GM15510 (cell line): Measurements from ENCODE around the gene PDGFD.

Experiments
- POLR2A ChIP-seq: IDR thresholded peaks from 3 replicates; pipeline ENCODE4 v1.6.1; 2011; ENCODE audit warnings: borderline replicate concordance; ENCODE audit not compliant: insufficient read length; ENCODE audit errors: extremely low read depth

The PDGFD gene

DNA sequence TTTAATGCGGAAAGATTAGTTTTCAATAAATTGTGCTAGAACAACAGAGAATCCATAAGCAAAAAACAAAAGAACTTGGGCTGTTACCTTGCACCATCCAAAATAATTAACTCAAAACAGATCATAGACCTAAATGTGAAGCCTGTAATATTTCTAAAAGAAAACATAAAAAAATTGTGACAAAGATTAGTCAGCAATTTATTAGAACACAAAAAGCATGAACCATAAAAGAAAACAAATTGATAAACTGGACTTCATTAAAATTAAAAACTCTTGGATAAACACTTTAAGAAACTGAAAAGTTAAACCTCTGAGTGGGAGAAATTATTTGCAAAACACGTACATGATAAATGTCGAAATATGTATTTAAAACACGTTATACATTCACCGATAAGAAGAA is 106.0 kb downstream of the PDGFD start:
- TF ChIP-seq POLR2A: no peak

DNA sequence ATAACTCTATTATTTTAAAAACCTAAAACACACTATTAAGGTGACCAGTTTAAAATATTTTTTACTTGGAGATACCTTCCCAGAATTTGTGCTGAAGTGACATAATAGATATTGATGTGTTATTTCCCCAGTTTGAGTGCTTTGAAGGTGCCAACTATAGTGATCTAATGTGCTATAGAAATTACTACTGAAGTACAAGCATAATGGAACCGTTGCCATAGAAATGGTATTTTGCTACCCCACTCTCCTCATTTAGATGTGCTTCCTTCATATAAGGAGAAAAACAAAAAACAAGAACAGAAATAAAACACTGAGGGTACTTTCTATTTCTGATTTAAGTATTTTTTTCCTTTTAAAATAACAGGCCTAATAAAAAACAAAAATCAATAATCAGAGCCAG is 108.4 kb downstream of the PDGFD start:
- TF ChIP-seq POLR2A: no peak

DNA sequence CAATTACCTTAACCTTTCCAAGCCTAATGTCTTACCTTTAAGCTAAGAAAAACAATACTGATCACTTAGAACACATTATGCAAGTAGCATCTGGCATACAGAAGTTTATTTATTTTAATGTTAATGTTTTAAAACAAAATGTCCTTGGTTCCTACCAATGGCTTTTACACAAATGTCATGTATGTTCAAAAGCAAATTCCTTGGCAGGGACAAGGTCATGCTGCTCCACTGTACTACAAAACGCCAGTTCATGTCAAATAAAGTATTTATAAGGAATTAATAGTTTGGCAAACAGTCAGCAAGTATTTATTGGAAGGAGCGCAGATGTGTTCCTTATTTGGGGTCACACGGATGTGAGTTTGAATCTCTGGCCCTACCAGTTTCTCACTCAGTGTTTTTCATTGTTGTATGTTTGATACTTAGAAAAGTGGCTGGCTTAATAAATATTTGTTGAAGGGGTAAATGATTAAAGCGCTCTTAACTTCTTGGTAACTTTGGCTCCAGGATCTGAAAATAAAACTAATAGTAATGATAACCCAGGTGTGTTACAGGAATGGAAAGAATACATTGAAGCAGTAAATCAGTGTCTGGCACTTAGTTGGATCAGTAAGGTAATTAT is 108.9 kb downstream of the PDGFD start:
- TF ChIP-seq POLR2A: no peak

- no peak for TF ChIP-seq POLR2A
Measured at GRCh38 chr11:104053743-104054478, 110.0 kb downstream of the PDGFD start.

- TF ChIP-seq POLR2A: no peak
Measured at GRCh38 chr11:104051778-104052177, 112.2 kb downstream of the PDGFD start.

DNA sequence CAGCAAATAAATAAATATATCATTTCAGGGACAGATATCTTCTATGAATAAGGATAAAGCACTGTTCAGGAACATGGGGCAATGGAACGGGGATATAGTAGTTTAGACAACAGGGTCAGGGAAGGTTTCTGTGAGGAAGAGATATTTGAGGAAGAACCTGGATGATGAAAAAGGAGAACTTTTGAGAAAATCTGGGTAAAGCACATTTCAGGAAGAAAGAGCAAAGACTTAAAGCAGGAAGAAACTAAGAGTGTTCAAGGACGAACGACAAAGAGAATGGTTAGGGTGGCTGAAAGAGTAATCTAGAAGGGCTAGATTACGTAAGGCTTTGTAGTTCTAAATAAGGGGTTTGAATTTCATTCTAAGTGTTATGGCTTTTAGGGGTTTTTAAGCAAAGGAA is 114.8 kb downstream of the PDGFD start:
- TF ChIP-seq POLR2A: no peak

DNA sequence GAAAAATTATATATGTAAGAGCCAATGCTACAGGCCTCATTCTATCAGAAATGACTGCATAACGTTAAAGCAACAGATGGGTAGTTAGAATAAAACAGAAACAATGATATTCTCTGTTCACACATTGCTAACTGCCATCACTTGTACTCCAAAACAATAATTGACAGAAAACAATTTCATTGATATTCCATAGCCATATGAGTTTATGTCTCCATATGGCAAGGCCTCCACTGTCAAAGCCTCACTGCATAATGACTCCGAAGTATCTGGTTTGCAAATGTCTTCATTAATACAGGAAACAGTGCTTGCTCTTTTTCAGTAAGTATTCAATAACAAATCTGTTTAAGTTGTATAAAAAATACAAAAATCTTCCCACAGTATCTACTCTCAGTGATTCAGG is 117.6 kb downstream of the PDGFD start:
- TF ChIP-seq POLR2A: no peak

DNA sequence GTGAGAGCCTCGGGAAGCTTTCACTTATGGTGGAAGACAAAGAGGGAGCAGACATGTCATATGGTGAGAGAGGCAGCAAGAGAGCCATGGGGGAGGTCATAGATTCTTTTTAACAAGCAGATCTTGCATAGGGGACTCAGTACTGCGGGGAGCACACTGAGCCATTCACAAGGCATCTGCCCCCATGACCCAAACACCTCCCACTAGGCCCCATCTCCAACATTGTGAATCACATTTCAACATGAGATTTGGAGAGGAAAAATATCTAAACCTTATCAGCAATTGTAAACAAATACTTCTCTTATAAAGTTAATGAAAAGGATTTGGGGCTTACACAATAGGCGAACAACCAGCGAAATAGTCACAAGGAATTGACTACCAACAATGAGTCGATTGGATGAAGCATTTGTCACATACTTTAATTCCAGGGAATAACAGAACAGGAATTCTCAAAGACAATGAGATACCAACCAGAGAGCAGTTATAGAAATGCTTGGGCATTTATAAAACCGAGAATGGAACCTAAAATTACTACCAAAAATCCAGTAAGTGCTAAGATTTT is 120.2 kb downstream of the PDGFD start:
- no peak for TF ChIP-seq POLR2A

DNA sequence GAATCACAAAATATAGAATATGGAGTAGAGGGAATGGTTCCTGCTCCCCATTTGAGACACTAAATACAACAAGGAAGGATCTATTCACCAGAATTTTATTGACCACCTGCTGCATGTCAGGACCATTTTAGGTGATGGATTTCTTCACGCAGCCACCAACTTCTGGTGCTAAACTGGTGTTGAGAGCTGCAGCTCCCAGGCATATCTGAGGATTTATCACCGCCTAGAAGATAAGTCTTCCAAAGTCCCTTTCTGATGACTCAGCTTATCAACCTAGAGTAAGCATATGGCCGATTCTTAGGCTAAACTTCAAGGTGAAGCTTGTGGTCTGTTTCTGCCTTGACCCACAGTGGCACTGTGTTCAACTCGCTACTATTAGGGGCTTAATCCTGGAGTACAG is 120.8 kb downstream of the PDGFD start:
- no peak for TF ChIP-seq POLR2A

DNA sequence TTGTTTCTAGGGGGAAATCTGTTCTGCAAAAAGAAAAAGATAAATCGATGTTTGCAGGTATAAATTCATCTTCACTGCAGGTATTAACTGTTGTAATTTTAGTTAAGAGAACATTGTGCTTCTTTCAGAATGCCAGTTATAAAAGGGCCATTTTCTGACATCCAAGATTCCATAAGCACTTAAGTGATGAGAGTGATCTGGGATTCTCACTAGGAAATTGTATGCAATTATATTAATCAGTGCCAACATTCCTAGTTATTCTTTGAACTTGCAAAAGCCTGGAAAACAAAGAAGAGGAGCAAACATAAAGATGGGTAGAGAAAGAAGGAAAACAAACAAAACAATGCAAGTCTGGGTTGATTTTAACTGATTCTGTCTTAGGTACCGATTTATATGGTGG is 122.2 kb downstream of the PDGFD start:
- TF ChIP-seq POLR2A: no peak

DNA sequence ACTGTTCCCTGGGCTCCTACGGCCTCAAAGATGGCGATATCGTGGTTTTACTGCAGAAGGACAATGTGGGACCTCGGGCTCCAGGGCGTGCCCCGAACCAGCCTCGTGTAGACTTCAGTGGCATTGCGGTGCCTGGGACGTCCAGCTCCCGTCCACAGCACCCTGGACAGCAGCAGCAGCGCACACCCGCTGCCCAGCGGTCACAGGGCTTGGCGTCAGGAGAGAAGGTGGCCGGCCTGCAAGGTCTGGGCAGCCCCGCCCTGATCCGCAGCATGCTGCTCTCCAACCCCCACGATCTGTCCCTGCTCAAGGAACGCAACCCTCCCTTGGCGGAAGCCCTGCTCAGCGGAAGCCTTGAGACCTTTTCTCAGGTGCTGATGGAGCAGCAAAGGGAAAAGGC is 127.0 kb downstream of the PDGFD start:
- TF ChIP-seq POLR2A: no peak

GRCh38 chr11:104036588-104036987 is 127.4 kb downstream of the PDGFD start, which contains the start of gene DDI1:
Gene DDI1, plus strand, starts transcription at chr11:104036640. Its CDS starts 183 bp downstream, at chr11:104036823.
- no peak for TF ChIP-seq POLR2A

GRCh38 chr11:104033561-104033960 is 130.4 kb downstream of the PDGFD start:
- TF ChIP-seq POLR2A: no peak

DNA sequence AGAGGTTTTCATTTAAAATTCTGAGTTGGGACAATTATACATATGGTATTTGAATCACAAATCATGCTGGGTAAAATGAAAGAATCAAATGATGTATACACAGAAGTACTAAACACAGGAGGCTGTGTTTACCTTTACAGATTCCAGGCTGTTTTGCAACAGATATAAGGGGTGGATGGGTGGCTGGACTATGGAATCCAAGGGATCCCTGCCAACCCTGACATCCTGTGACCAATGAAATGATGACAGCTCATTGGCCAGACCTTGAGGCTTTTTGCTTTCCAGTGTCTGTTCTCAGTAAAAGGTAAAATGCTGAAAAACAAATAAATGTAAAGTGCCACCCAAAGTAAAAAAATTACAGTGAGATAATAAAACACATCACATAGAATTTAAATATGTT is 130.8 kb downstream of the PDGFD start:
- TF ChIP-seq POLR2A: no peak

- no peak for TF ChIP-seq POLR2A
Measured at GRCh38 chr11:104028476-104029263, 135.3 kb downstream of the PDGFD start.
